Dedifferentiated amniotic fluid mesenchymal stem cell (primary cell): ENCODE measurements around the gene TRAFD1.
"Not testable (repeated sequence)": the region's sequence is repeated elsewhere in the genome, so short reads cannot be mapped to it uniquely, and the experiment has no call there.

Experiments
- DNase-seq: peaks from one replicate; pipeline ENCODE4 v3.0.0-alpha.2; 2016; ENCODE audit errors: extremely low spot score

Gene TRAFD1

DNA sequence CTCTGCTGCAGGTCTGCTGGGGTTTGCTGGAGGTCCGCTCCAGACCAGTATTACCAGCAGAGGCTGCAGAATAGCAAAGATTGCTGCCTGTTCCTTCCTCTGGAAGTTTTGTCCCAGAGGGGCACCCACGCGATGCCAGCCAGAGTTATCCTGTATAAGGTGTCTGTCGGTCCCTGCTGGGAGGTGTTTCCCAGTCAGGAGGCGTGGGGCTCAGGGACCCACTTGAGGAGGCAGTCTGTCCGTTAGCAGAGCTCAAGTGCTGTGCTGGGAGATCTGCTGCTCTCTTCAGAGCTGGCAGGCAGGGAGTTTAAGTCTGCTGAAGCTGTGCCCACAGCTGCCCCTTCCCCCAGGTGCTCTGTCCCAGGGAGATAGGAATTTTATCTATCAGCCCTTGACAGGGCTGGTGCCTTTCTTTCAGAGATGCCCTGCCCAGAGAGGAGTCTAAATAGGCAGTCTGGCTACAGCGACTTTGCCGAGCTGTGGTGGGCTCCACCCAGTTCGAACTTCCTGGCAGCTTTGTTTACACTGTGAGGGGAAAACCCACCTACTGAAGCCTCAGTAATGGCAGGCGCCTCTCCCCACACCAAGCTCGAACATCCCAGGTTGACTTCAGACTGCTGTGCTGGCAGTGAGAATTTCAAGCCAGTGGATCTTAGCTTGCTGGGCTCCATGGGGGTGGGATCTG, 33.2 kb downstream of the TRAFD1 start:
- DNase-seq: not testable (repeated sequence)

DNA sequence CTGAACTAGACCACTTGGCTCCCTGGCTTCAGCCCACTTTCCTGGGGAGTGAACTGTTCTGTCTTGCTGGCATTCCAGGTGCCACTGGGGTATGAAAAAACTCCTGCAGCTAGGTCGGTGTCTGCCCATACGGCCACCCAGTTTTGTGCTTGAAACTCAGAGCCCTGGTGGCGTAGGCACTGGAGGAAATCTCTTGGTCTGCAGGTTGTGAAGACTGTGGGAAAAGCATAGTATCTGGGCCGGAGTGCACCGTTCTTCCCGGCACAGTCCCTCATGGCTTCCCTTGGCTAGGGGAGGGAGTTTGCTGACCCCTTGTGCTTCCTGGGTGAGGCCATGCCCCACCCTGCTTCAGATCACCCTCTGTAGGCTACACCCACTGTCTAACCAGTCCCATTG, 33.8 kb downstream of the TRAFD1 start:
- DNase-seq: no peak

DNA sequence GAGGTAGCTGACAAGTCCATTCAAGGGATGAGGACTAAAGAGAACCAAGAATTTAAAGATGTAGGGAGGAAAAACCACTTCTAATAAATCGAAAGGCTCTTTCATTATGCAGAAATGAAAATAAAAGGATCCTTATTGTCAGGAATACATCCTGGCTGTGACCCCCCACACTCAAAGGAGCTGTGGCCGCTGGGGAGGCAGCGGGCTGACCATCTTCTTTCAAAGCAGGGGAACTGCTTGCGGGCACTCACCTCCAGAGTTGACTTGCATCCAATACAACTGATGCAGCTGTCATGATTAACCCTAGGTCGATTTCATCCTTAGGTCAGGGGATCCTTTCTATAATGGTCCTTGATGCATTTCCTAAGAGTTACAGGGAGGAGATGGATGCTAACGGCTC, 35.3 kb downstream of the TRAFD1 start:
- DNase-seq: no peak

DNA sequence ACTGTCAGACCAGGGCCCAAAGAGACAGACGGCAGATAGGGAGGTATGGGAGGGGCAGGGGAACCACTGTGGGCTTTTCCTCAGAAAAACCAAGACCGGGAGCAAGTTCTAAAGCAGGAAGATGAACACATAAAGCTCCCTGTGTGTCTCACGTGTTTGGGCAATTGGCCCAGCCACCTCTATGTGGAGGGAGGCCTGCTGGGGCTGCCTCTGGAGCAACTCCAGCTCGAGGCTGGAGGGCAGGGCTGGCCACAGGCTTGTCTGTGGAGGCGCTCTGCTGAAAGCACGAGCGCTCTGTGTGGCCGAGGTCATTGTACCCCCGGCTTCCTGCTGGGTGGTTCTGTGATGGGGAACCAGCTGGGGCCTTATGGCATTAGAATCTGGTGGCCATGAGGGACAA, 36.4 kb downstream of the TRAFD1 start:
- DNase-seq: no peak

DNA sequence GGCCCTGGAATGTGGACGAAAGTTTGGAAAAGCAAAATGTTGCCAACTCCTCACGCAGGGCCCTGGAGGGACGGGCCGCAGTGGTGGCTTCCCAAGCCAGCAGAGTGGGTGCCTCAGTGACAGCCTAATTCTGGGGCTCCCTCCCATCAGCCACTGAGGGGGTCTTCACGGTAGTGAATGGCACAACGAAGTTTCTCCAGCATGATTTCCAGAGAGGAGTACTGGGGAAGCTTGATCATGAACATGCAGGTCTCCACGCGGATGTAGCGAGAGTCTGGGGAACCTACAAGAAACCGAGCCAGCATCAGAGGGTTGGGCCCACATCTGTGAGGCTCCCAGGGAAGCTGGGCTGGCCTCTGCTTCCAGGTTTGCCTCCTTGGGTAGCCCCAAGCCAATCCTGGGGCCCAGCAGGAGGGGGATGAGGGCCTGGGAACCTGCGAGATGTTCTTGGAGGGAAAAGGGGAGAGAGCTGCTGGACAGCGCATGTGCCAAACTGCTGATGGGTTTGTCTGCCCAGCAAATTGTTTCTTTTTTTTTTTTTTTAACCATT, 37.0 kb downstream of the TRAFD1 start:
- DNase-seq: no peak

DNA sequence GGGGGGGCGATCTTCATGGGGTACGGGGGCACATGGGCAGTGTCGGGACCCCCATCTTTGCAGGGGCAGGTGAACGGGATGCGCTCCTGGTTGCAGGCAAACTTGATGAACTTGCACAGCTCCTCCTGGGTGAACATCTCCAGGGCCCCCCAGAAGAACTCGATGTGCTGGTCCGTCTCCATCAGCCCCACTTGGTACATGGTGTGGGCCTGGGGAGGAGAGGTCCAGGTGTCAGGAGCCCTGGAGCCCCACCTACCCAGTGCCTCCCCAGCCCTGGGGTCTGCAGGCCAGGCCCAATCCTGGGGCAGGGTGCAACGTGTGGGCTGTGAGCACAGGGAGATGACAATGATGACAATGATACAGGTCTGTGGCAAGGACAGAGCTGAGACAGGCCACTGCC, 37.7 kb downstream of the TRAFD1 start:
- DNase-seq: no peak

DNA sequence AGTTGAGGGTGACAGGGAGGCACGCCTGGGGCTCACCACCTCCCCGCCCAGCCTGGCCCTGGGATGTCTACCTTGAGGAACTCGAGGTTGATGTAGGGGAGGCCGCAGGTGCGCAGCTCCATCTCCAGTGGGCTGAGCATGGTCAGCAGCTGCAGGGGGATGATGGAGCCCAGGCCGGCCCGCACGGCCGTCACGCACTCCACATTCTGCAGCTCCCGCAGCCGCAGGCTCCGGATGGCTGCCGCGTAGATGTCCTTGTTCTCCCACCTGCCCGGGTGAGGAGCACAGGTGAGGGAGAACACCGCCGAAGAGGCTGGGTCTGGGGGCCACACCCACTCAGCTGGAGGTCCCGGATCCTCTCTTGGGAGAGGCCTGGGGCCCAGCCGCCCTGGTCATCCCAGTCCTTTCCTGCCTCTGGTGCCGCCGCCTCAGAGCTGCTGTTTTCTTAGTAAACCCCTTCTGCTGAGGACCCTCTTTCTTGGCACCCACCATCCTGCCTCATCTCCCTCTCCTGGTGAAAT, 38.2 kb downstream of the TRAFD1 start:
- no peak for DNase-seq

DNA sequence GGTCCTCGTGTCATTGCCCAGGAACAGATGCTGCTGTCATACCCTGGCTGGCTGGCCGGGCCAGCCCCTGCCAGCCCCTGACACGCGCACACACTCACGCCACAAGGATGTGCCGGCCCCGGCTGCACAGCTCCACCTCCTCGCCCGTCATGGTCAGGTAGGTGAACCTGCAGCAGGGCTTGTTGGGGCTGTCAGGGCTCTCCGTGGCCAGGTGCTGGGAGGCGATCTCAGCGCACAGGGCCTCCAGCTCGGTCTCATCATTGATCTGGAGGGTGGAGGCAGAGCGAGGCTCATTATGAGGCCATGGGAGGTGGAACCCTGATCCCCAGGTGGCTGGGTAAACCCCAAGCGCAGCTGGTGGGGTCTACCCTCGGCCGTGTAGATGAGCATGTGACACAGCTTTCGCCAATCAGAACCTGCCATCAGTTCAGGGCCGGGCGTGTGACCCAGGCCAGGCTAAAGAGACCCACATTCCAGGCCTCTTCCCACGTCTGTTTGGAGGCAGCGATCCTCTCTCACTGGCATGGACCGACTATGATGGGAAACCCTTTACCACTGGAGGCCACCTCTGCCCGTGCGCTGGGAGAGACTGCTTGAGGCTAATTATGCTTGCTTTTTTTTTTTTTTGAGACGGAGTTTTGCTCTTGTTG, 38.8 kb downstream of the TRAFD1 start:
- no peak for DNase-seq

DNA sequence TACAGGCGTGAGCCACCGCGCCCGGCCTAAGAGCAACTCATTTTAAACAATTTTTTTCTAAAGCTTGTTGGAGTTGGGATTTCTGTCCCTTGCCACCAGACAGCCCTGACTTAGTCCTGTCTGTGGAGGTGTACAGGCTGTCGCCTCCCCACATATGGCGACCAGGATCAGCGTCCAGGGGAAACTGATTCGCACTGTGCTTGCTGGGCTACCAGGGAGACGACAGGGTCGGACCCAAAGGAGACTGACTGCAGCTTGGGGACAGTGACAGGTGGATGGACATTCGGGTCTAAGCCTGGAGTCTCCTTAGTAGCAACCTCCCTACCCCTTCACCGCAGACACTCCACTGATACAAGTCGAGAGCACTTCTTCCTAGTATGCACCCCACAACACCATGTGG, 40.3 kb downstream of the TRAFD1 start:
- no peak for DNase-seq

DNA sequence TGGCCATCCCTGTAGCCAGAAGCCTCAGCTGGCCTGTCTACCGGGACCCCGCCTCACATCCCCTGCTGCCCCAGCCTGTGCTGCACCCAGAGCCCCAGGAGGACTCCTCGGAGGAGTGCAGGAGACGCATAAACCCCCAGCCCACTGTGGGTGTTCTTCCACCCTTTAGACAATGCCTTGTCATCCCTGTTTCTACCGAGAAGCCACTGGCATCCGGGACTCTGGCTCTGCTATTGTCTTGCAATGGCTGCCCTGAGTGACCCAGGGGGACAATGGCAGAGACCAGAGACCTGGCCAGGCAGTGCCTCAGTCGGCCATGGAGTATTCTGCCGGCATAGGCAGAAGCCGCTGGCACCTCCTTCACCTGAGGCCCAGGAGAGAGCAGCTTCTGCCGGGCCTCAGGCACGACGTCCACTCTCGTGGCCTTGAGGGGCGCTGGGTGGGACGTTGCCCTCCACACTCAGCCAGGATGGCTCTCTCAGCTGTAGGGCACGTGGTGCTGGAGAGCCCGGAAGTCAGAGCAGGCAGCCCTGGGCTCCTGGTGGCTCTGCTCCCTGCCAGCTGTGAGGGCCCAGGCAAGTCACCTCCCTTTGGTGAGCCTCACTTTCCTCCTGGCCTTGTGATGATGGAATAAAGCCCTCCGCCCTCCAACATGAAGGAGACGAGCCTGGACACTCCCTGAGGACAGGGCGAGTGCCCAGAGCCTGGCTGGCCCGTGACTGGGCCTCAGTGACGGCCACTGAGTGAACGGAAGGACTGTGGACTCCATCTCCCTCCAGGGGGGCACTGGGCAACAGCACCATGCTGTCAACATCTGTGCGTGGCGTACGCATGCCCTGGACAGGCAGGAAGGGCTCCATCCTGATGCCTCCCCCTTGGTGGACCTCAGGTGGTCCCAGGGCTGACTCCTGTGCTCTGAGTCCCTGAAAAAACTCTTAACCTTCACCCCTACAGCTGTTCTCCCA, 41.0 kb downstream of the TRAFD1 start:
- no peak for DNase-seq

DNA sequence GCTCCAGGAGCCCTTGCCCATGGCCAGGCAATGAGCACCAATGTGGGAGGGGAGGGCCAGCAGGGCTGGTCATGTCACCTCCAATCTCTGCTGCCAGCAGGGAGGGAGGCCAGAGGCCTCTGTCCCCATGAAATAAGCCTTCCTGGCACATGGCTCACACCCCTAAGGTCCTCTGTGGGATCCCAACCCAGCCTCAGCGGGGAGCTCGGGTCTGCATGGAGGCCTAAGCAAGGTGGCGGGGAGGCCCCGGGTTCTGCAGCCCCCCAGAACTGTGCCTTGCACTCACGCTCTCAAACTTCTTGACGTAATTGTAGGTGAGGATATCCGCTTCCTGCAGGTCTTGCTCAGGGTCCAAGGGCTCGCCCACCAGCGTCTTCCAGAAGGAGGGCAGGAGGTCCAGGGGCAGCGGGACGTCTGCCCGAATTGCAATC, 41.7 kb downstream of the TRAFD1 start:
- DNase-seq: no peak

DNA sequence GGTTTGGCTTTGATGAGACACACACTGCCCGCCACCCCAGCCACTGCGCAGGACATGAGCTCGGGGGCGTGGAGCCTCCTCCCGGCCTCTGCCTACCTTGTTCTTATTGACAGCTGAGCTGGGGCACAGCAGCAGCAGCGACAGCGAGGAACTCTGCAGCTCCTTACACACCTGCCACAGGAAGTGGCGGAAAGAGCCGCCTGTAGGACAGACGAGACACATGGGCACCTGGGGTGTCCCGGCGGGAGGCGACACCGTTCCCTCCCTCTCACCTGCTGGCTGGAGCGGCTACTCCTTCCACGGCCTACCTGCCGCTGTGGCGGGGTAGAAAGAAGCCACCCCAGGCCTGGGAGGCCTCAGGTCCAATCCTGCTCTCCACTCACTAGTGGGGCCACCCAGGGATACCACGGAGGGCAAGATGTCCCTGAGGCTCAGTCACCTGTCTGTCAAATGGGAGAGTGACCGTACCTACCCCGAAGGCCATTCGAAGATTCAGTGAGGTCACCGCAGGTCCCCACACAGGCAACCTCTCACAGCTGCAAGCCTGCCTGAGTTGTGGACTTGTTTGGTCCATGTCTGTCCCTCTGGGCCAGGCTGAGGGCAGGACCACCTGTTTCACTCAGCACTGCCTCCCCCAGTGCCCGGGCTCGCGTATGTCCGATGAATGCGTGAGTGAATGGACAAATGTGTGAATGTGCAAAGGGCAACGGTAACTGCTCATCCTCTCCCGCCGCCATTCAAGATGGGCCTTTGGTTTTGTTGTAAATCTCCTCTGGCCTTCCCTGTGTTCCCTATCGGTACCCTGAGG, 42.6 kb downstream of the TRAFD1 start:
- no peak for DNase-seq

DNA sequence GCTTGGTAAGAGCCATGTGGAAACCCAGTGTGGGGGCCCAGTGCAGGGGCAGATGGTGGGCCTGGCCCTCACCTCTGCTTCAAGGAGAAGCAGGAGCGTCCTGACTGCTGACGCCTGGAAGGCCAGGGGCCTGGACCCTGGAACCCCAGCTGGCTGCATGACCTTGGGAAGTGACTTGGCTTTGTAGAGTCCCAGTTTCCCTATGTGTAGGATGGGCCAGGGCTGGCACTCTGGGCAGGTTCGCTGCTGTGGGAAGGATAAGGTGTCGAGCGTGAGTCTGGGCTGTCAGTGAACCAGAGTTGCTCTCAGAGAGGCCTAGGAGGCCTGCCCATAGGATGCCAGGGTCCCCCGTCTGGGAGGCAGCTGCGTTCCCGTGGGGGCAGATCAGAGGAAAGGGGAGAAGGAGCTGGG, 43.2 kb downstream of the TRAFD1 start:
- no peak for DNase-seq

DNA sequence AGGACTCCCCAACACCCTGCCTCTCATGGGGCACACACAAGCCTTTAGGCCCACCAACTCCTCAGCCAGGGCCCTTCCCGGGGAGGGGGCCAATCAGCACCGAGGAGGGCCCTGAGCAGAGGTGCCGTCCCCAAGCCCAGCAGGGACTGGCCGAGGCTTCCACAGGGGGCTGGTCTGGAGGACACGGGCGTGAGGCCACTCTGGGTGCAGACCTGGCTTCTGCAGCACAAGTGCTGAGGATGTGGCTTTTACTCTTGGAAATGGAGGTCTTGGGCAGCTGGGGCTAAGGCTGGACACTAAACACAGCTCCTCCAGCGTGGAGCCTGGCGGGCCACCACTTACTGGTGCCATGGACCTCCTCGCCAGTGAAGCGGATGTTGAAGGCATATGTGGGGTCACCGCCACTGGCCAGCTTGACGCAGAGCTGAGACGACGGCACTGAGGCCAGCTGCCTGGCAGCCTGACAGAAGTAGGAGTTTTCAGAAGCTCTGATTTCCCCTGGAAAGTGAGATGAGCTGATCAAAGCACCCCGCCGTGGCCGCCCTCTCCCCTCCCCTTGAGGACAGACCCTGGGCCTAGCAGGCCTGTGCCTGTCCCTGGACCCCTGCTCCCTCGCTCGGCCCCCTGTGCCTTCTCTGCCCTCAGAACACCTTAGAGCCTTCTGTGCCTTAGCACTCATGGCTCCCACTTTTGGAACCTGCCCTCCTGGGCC, 44.0 kb downstream of the TRAFD1 start:
- no peak for DNase-seq

DNA sequence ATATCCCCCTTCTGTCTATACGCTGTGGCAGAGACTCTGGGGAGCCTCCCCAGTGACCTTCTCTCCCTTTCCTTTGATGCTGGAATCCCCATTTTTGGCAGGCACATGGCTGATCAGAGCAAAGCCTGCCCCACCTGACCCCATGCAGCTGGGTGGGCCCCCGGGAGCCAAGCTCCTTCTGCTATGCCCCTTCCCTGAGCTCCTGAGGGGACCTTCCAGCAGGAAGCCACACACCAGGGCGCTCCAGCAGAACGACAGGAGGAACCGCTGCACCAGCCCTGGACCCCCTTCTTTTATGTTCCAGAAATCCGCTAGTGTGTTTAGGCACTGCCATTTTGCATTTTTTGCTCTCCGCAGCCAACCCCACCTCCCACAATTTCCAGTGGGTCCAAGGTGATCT, 44.6 kb downstream of the TRAFD1 start:
- no peak for DNase-seq

DNA sequence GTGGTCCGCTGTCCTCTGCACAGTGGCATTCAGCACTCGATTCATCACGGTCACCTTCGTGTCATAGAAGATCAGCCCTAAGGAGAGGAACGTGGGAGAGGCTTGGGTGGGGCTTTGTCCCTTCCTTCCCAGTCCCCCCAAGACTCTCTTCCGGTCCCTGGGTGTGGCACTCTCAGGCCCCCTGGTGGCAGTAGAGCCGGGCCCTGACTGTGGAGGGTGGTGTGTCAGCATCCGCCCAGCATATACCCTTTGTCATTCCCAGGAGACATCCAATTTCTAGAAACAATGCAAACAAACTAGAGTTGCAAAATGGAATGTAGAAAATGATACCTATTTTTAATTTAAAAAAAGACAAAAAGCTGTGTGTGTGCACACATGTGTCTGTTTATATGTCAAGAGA, 45.0 kb downstream of the TRAFD1 start:
- DNase-seq: no peak

DNA sequence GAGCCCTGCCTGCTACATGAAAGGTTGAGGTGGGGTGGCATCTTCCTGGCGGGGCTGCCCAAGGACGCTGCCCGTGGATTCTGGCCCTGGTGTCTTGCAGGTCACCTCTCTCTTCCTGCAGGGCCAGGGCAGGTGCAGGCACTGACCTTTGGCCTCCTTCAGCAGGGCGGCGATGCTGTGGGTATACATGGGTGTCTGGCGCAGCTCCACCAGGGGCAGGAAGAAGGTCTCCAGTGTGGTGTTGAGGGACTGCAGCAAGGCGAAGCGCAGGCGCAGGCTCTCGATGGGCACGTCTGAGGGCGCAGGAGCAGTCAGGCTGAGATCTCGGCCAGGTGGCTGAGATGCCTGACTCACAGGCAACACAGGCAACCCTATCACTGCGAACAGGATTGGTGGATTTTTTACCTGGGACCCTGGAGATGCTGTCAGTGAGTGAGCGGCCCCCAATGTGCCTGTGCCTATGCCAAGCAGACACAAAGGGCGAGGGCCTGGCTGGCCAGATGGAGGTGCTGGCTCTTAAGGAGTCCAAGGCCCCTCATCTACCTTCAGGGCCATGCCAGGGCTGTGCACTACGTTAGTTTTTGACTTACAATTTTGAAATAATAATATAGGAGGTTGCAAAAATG, 45.7 kb downstream of the TRAFD1 start:
- DNase-seq: no peak

DNA sequence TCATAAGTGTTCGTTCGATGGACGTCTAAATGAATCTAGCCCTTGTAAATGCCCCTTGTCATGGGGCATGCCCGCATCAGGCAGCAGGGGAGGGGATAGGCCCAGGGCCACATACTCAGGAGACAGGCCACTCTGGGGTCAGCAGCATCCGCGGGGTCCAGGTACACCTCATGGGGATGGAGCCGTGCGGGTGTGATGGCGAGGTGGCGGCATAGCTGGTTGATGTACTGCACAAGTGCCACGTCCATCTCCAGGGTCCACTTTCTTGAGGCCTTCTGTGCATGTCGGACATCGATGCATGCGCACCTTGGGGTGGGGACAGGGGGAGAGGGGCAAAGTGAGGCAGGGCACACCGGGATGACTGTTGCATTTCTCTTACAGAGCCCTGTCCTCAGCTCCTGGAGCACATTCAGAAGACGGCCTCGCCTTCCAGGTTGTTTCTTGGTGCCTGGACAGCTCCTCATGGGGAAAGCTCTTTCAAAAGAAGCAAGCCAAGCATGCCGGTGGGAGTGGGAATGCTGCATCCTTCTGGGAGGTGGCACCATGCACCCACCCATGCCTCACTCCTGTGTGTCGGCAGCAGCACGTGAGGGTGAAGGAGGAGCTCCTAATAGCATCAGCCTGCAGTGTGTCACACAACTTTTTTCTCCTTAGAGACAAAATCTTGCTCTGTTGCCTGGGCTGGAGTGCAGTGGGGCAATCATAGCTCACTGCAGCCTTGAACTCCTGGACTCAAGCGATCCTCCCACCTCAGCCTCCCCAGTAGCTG, 47.4 kb downstream of the TRAFD1 start:
- DNase-seq: no peak
